Activated T-helper 1 cell treated with anti-CD3 and anti-CD28 coated beads, Interleukin-2, amount 50 U/mL, for 16 hours (primary cell): ENCODE measurements around the gene PRG3.
A peak's percentile ranks its signal among the peaks of the same experiment; 100 is the strongest.

Experiments
- DNase-seq, 2 donors: peaks; one replicate each; pipeline ENCODE4 v3.0.0-alpha.2; 2020; ENCODE audit warnings: low read depth in 1 of 2, low spot score in 1 of 2

Gene PRG3, protein sequence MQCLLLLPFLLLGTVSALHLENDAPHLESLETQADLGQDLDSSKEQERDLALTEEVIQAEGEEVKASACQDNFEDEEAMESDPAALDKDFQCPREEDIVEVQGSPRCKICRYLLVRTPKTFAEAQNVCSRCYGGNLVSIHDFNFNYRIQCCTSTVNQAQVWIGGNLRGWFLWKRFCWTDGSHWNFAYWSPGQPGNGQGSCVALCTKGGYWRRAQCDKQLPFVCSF

GRCh38 chr11:57380975-57381374, at the start of gene PRG3:
Gene PRG3, minus strand, starts transcription at chr11:57381150. Its CDS starts 442 bp downstream, at chr11:57380708.
- no peak for DNase-seq

- no peak for DNase-seq
Measured at GRCh38 chr11:57429946-57430345, 49.0 kb upstream of the PRG3 start.

DNA sequence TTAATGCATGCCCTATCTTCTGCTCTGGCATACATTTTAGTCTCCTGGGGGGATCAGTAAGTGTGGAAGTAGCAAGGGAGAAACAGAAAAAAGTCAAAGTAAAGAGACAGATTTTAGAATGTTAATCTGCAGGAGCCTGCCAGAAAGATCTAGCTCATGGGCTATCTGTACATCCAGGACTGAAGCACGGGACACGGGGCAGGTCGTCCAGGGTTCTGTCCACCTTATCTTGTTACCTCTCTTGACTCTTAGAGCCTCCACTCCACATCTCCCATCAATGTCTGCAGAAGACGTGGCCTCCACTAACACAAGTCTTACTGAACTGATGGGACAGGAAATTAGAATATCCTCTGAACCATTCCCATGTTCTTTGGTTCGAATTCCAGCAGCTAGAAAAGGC, 47.7 kb upstream of the PRG3 start:
- no peak for DNase-seq

DNA sequence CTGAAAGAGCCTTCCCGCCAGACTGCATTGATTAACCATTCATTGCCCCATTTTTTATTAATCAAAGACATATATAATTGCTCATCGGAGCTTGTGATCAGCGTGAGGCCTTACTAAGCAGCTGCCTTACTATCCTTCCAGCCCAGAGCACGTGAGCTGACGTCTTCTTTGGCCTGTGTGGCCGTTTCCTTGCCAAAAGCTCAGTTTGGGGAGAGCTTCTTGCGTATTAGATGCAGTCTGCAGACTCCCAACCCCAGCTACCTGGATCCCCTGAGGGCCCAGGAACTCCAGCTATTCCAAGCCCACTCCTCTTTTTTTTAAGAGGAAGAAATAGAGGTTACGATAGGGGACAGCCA, 46.8 kb upstream of the PRG3 start:
- no peak for DNase-seq

- DNase-seq, result peak; percentile 17 to 65
Measured at GRCh38 chr11:57426929-57427726, 46.2 kb upstream of the PRG3 start, which contains the start of gene SLC43A3. Gene SLC43A3, minus strand, starts transcription at chr11:57427121. Its CDS starts 949 bp downstream, at chr11:57426172.

- DNase-seq, result no peak
Measured at GRCh38 chr11:57426439-57426928, 45.5 kb upstream of the PRG3 start.

- no peak for DNase-seq
Measured at GRCh38 chr11:57425565-57426438, 44.9 kb upstream of the PRG3 start.

GRCh38 chr11:57424792-57425564, 44.0 kb upstream of the PRG3 start:
- DNase-seq, result peak; percentile 59 to 79

DNA sequence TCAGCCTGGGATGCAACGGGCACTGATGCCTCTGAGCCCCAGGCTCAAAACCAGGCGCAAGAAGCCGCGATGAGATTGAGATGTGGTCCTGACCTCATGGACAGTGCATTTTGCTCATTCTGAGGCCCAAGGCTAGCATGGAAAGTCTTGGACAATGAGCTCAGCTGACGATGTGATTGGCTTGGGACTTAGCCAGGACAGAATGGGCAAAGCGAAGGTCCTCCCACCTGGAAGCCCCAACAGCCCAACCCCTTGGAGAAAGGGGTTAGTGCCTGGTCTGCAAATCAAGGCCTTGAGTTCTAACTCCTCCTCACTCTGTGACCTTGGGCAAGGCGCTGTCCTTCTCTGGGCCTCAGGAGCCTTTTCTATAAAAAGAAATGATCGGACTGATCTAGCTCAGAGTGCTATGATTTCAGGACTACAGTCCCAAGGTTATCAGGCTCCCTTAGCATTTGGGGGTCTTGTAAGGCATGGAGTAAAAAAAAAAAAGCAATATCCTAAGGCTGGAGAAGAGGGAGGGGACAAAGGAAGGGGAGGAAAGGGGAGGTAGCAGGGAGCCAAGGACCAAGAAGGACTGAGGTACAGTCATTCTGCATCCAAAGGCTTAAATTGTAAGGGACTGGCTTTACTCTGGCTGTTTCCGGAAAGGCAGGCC, 43.3 kb upstream of the PRG3 start:
- no peak for DNase-seq

- DNase-seq, result no peak
Measured at GRCh38 chr11:57422669-57423068, 41.7 kb upstream of the PRG3 start.

GRCh38 chr11:57421805-57422204, 40.9 kb upstream of the PRG3 start:
- DNase-seq, result no peak

GRCh38 chr11:57421066-57421465, 40.1 kb upstream of the PRG3 start:
- no peak for DNase-seq

DNA sequence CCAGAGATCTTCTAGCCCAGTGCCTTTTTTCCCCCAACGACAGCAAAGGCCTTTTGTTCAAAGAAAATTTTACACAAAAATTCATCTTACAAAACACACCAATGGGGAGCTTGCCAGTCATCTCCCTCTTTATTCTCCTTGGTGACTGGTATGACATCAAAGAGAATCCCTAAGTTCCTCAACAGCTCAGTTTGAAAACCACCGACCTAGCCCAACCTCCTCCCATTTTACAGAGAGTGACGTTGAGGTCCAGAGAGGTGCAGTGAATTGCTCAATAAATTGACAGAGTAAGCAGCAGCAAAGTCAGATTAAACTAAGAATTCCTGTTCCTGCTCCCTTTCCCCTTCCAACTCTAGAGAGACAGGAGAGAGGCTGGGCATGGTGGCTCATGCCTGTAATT, 38.2 kb upstream of the PRG3 start:
- no peak for DNase-seq

GRCh38 chr11:57418131-57418530, 37.2 kb upstream of the PRG3 start:
- no peak for DNase-seq

DNA sequence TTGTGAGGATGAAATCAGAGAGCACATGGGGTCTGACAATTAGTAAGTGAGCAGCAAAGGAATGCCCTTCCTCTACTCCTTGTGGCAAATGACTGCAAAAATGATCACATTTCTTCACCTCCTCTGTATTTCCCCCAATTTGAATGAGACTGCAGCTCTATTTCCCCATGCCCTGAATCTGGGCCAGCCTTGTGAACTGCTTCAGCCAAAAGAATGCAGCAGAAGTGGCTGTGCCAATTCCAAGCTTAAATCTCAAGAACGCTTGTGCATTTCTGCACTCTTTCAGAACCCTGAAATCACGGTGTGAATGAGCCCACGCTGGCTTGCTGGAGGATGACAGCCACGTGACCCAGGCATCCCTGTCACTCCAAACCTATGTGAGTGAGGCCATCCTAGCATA, 36.1 kb upstream of the PRG3 start:
- no peak for DNase-seq

- DNase-seq, result no peak
Measured at GRCh38 chr11:57416436-57416835, 35.5 kb upstream of the PRG3 start.

GRCh38 chr11:57414612-57415212, 33.8 kb upstream of the PRG3 start:
- DNase-seq, result no peak

DNA sequence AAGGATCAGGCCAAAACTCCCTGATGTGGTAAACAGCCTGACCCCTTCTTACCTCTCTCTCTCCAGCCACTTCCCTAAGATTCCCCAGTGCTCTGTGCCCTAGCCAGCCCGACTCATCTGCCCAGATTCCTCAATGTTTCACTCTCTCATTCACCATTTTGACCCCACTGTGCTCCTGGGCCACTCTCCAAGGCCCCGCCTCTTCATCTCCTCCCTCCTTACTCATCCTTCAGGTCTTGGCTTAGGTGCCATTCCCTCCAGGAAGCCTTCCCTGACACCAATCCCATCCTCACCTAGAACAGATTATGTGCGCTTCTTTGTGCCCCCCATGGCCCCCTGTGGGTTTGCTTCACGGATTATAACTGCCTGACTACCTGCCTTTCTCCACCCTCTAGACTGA, 32.7 kb upstream of the PRG3 start:
- DNase-seq, result no peak

DNA sequence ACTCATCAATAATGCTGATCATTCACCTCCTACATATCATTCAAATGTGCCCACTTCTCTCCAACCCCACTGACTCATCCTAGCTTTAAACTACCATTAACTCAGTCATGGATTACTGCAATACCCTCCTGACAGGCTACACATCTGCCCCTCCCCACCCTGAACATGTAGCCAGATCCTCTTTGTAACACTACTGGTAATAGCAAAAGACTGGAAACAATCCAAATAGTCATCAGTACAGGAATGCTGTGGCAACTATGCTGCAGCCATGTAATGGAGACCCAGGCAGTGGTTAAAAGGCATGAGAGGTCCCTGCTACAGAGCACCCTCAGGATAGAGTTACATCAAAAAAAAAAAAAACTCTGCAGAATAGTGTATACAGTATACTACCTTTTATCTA, 29.3 kb upstream of the PRG3 start:
- no peak for DNase-seq
